GM12875 (cell line): ENCODE measurements around the gene FCRL5.
"Not testable (repeated sequence)": the region's sequence is repeated elsewhere in the genome, so short reads cannot be mapped to it uniquely, and the experiment has no call there.

ENCODE experiments used
- H3K4me3 ChIP-seq: one replicate; pipeline ENCODE4 v1.5.1; 2011; ENCODE audit warnings: low read depth, low read length, control low read depth
- CTCF ChIP-seq: IDR thresholded peaks from 2 replicates; pipeline ENCODE4 v1.5.1; 2011; ENCODE audit warnings: low read depth, mild to moderate bottlenecking, control low read depth, inconsistent platforms, low read length, moderate library complexity, borderline replicate concordance; ENCODE audit not compliant: insufficient read depth

FCRL5 gene

GRCh38 chr1:157487504-157487903 is 64.8 kb downstream of the FCRL5 start:
- no peak overlapping the region for H3K4me3 ChIP-seq
- TF ChIP-seq CTCF = no peak

- no peak overlapping the region for H3K4me3 ChIP-seq
- no peak for TF ChIP-seq CTCF
Measured at GRCh38 chr1:157487096-157487495, 65.2 kb downstream of the FCRL5 start.

- not testable (repeated sequence) for H3K4me3 ChIP-seq
Measured at GRCh38 chr1:157486400-157486799, 65.9 kb downstream of the FCRL5 start.

GRCh38 chr1:157485793-157486192 is 66.5 kb downstream of the FCRL5 start:
- TF ChIP-seq CTCF = no peak
- no peak overlapping the region for H3K4me3 ChIP-seq

- no peak for TF ChIP-seq CTCF
- H3K4me3 ChIP-seq = no peak overlapping the region
Measured at GRCh38 chr1:157484573-157484972, 67.7 kb downstream of the FCRL5 start.

- no peak for TF ChIP-seq CTCF
- H3K4me3 ChIP-seq = no peak overlapping the region
Measured at GRCh38 chr1:157483635-157484034, 68.7 kb downstream of the FCRL5 start.

GRCh38 chr1:157482717-157483116 is 69.6 kb downstream of the FCRL5 start:
- H3K4me3 ChIP-seq = no peak overlapping the region
- TF ChIP-seq CTCF = no peak

- no peak for TF ChIP-seq CTCF
- no peak overlapping the region for H3K4me3 ChIP-seq
Measured at GRCh38 chr1:157482174-157482573, 70.1 kb downstream of the FCRL5 start.
